Measurements from ENCODE around the gene NSUN4.

NSUN4 gene

GRCh38 chr1:46405724-46406123, 65.1 kb downstream of the NSUN4 start:
- DNase-seq (ENCODE audit: low read depth in 2 of 2), result no peak

- no peak for DNase-seq (ENCODE audit: low read depth in 2 of 2)
Measured at GRCh38 chr1:46406881-46407608, 66.4 kb downstream of the NSUN4 start.

DNA sequence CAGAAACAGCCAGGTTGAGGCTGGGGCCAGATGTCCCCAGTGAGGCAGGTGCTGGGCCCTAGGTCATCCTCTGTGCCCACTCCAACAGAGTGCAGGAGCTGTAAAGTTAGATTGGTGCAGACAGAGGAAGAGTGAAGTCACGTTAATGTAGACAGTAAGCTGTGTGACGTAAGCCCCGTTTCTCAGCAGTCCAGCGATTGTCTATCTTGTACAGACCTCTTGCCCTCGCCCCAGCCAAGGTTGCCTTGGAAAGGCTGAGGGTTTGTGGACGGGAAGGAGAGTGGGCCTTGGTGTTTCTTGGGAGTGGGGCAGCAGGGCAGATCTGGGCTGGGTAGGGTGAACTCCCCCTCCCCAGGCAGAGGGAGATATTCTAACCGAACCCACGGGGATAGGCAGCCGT, 67.0 kb downstream of the NSUN4 start:
- DNase-seq (ENCODE audit: low read depth in 2 of 2), result no peak

- DNase-seq (ENCODE audit: low read depth in 2 of 2), result no peak
Measured at GRCh38 chr1:46408356-46409062, 67.9 kb downstream of the NSUN4 start.

DNA sequence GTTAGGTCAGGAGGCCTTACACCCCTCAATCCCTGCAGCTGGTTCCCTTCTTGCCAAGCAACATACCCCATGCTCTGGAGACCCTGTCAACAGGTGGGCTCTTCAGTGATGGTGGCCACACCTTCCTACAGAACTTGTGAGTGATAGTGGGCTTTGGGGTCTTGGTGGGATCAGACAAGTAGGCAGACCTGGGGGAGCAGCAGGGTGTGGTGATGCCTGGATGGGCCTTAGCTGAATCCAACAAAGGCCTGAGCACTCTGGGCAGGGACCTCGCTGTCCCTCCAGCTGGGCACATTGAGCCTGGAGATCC, 68.4 kb downstream of the NSUN4 start:
- DNase-seq (ENCODE audit: low read depth in 2 of 2), result no peak

- no peak for DNase-seq (ENCODE audit: low read depth in 2 of 2)
Measured at GRCh38 chr1:46410156-46411009, 69.8 kb downstream of the NSUN4 start.

DNA sequence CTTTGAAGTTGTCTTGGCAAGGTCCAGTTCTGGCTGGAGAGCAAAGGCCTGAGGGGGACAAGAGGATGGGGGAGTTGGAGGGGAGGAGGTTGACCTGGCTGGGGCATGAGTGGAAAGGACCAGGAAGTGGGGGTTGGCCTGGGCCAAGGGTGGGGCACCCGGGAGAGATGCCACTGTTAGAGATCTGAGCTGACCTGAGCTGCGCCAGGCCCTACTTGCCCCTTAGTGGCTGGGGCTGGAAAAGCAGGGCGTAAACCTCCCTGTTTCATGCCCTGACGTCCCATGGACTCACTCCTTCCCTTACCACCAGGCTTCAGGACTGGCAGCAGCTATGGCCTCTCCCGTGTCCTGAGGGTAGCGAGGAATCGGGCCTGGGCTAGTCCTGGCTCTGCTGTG, 70.4 kb downstream of the NSUN4 start:
- DNase-seq (ENCODE audit: low read depth in 2 of 2), result no peak

All from stimulated activated CD8-positive, alpha-beta memory T cell treated with anti-CD3 and anti-CD28 coated beads, Interleukin-2, amount 100 ng/mL, for 48 hours (primary cell).